Upper lobe of left lung (tissue), 6 donors: ENCODE data around the gene EHD4. TPM values are rescaled to one million over a fixed set of nuclear protein-coding genes. Genes with fewer than 3 reads are reported as not detected.

Experiments used
- ATAC-seq, 2 donors: fragments of 200-7000 bp; cut with Tn5 transposase; one replicate each; pipeline ENCODE4 v1.9.1; 2022; ENCODE audit warnings: mild to moderate bottlenecking in 2 of 2, moderate library complexity in 2 of 2; ENCODE audit not compliant: low FRiP score in 2 of 2
- DNase-seq, 2 donors: peaks; one replicate each; pipeline ENCODE4 v3.0.0-alpha.2; 2019 to 2020
- H3K27ac ChIP-seq, 4 donors: fragments of 200-600 bp; sonication (generic); one replicate each; pipeline ENCODE4 v1.5.1; 2016 to 2019
- H3K27me3 ChIP-seq, 4 donors: fragments of 200-600 bp; sonication (generic); one replicate each; pipeline ENCODE4 v1.5.1; 2017 to 2019
- H3K36me3 ChIP-seq, 4 donors: fragments of 200-600 bp; sonication (generic); one replicate each; pipeline ENCODE4 v1.5.1; 2016 to 2019
- H3K4me1 ChIP-seq, 4 donors: fragments of 200-600 bp; sonication (generic); one replicate each; pipeline ENCODE4 v1.5.1; 2018 to 2019
- H3K4me3 ChIP-seq, 4 donors: fragments of 200-600 bp; sonication (generic); one replicate each; pipeline ENCODE4 v1.5.1; 2017 to 2019; ENCODE audit warnings: mild to moderate bottlenecking in 2 of 4, moderate library complexity in 1 of 4
- H3K9me3 ChIP-seq, 4 donors: fragments of 200-600 bp; sonication (generic); one replicate each; pipeline ENCODE4 v1.5.1; 2018 to 2019
- CTCF ChIP-seq, 6 experiments: fragments of 450-650 bp in 4 of 6; fragments of 200-600 bp in 2 of 6; sonication (generic) in 2 of 6; IDR thresholded peaks; one replicate each; pipeline ENCODE4 v1.5.1; 2016 to 2019; ENCODE audit warnings: antibody characterized with exemption in 6 of 6
- EP300 ChIP-seq, 4 donors: sonication (generic); formaldehyde crosslinking; IDR thresholded peaks; one replicate each; pipeline ENCODE4 v1.5.1; 2017; ENCODE audit warnings: antibody characterized with exemption in 4 of 4, control low read depth in 2 of 4
- POLR2A ChIP-seq, 4 donors: fragments of 450-650 bp; IDR thresholded peaks; one replicate each; pipeline ENCODE4 v1.5.1; 2016 to 2017; ENCODE audit warnings: antibody characterized with exemption in 4 of 4, mild to moderate bottlenecking in 2 of 4
- POLR2AphosphoS5 ChIP-seq, 2 donors: sonication (generic); formaldehyde crosslinking; IDR thresholded peaks; one replicate each; pipeline ENCODE4 v1.5.1; 2017; ENCODE audit warnings: antibody characterized with exemption in 2 of 2
- WGBS, 2 donors: methylation state at CpG; one replicate each; pipeline ENCODE4 v1.1.5; 2017 to 2018; 5-methylcytosine and 5-hydroxymethylcytosine counted together
- total RNA-seq, 6 donors: library from RNA; depleted of rRNA in 4 of 6; stranded (reverse); fragments of >200 nt in 4 of 6; gene quantifications; one replicate each; pipeline versions ENCODE4 v1.1.0 to v1.2.1, GENCODE V29; 2016 to 2021
- donor health status: DM: no; HTN: no; CAD: no; lungs with moderate emphysema.
- donor health status: DM: no; HTN: yes; CAD: no; lungs with severe emphysema.

Gene EHD4
- total RNA-seq, 6 donors from 2014 or later = 23.0 to 46.4 (median 31.5) TPM

- ATAC-seq (peak in 1 of 2 donors; percentile 30), DNase-seq (peak in 1 of 2 donors; percentile 55)
- Histone ChIP-seq H3K4me3 (no peak overlapping the region), H3K27me3 (no peaks in the 10 kb centered on the region), H3K36me3 (peaks cover 0 to 26% (median 18%) of the 10 kb centered on the region in 4 donors), H3K9me3 (no peaks in the 10 kb centered on the region), H3K4me1 (peaks cover 10 to 24% (median 16%) of the 10 kb centered on the region in 4 donors), H3K27ac (peak overlapping the region in 1 of 4 donors; percentile 37)
- TF ChIP-seq POLR2A (IDR thresholded peaks at IDR 0.05) (no peak), EP300 (IDR thresholded peaks at IDR 0.05) (no peak), CTCF (IDR thresholded peaks at IDR 0.05) (no peak), POLR2AphosphoS5 (IDR thresholded peaks at IDR 0.05) (no peak)
- whole genome bisulfite sequencing, 2 donors = 87 to 90% methylated on average over 11 to 12 of the region's 12 CpGs
Observed at GRCh38 chr15:41952013-41952563, 20.3 kb downstream of the EHD4 start.

- peaks cover 0 to 26% (median 18%) of the 10 kb centered on the region in 4 donors for H3K36me3 ChIP-seq
- no peaks in the 10 kb centered on the region for H3K27me3 ChIP-seq
- no peaks in the 10 kb centered on the region for H3K9me3 ChIP-seq
- no peak for TF ChIP-seq CTCF (IDR thresholded peaks at IDR 0.05)
- TF ChIP-seq POLR2A (IDR thresholded peaks at IDR 0.05) = no peak
- TF ChIP-seq POLR2AphosphoS5 (IDR thresholded peaks at IDR 0.05) = no peak
- no peak for TF ChIP-seq EP300 (IDR thresholded peaks at IDR 0.05)
- peak overlapping the region in 1 of 4 donors; percentile 1 for H3K27ac ChIP-seq
- H3K4me1 ChIP-seq = peaks cover 8 to 24% (median 14%) of the 10 kb centered on the region in 4 donors
- DNase-seq (no peak), ATAC-seq (no peak)
- 42 to 84% methylated on average over 2 of the region's 2 CpGs for WGBS, 2 donors
- no peak overlapping the region for H3K4me3 ChIP-seq
Observed at GRCh38 chr15:41951571-41951970, 20.8 kb downstream of the EHD4 start.

GRCh38 chr15:41950489-41950888 lies 21.9 kb downstream of the EHD4 start:
- ATAC-seq (peak in 1 of 2 donors; percentile 15), DNase-seq (no peak)
- Histone ChIP-seq H3K27me3 (no peaks in the 10 kb centered on the region), H3K27ac (peak overlapping the region in 2 of 4 donors; percentile 4 to 19), H3K9me3 (no peaks in the 10 kb centered on the region), H3K36me3 (peaks cover 0 to 31% (median 18%) of the 10 kb centered on the region in 4 donors), H3K4me1 (peaks cover 8 to 24% (median 9%) of the 10 kb centered on the region in 4 donors), H3K4me3 (no peak overlapping the region)
- no peak for TF ChIP-seq POLR2A (IDR thresholded peaks at IDR 0.05)
- no peak for TF ChIP-seq EP300 (IDR thresholded peaks at IDR 0.05)
- TF ChIP-seq POLR2AphosphoS5 (IDR thresholded peaks at IDR 0.05) = peak in 1 of 2 donors; percentile 33
- TF ChIP-seq CTCF (IDR thresholded peaks at IDR 0.05) = no peak
- 56 to 58% methylated on average over 5 of the region's 5 CpGs for WGBS, 2 donors

DNA sequence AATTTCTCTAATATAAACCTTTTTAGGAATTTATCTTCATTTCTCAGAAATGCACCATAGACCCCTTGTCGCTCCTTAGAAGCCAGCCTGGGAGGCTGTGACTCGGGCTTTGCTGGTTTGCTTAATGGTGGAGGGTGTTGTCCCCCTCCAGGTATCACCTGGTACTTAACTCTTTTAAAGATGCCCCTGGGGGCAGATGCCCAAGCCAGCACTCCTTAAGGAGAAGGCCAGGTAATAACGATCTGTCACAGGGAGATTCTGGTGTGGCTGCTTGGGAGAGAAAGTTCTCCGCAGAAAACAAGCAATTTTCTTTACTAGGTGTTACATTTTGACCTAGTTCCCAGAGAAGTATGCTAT lies 22.3 kb downstream of the EHD4 start:
- ATAC-seq (no peak), DNase-seq (no peak)
- Histone ChIP-seq H3K9me3 (no peaks in the 10 kb centered on the region), H3K27me3 (no peaks in the 10 kb centered on the region), H3K4me3 (no peak overlapping the region), H3K4me1 (peaks cover 8 to 24% (median 9%) of the 10 kb centered on the region in 4 donors), H3K36me3 (peaks cover 0 to 34% (median 18%) of the 10 kb centered on the region in 4 donors), H3K27ac (peak overlapping the region in 1 of 4 donors; percentile 19)
- TF ChIP-seq CTCF (IDR thresholded peaks at IDR 0.05) (no peak), POLR2A (IDR thresholded peaks at IDR 0.05) (no peak), POLR2AphosphoS5 (IDR thresholded peaks at IDR 0.05) (no peak)
- 76 to 78% methylated on average over 4 of the region's 4 CpGs for WGBS, 2 donors
